HG03064 (cell line): Measurements from ENCODE around the gene MPV17.
"Not testable (repeated sequence)": the region's sequence is repeated elsewhere in the genome, so short reads cannot be mapped to it uniquely, and the experiment has no call there.

ENCODE experiments used
- ATAC-seq: cut with Tn5 transposase; IDR thresholded peaks from one replicate; pipeline ENCODE4 v1.9.1; 2021; ENCODE audit warnings: low read depth; ENCODE audit not compliant: unreplicated experiment

Gene MPV17, protein sequence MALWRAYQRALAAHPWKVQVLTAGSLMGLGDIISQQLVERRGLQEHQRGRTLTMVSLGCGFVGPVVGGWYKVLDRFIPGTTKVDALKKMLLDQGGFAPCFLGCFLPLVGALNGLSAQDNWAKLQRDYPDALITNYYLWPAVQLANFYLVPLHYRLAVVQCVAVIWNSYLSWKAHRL

DNA sequence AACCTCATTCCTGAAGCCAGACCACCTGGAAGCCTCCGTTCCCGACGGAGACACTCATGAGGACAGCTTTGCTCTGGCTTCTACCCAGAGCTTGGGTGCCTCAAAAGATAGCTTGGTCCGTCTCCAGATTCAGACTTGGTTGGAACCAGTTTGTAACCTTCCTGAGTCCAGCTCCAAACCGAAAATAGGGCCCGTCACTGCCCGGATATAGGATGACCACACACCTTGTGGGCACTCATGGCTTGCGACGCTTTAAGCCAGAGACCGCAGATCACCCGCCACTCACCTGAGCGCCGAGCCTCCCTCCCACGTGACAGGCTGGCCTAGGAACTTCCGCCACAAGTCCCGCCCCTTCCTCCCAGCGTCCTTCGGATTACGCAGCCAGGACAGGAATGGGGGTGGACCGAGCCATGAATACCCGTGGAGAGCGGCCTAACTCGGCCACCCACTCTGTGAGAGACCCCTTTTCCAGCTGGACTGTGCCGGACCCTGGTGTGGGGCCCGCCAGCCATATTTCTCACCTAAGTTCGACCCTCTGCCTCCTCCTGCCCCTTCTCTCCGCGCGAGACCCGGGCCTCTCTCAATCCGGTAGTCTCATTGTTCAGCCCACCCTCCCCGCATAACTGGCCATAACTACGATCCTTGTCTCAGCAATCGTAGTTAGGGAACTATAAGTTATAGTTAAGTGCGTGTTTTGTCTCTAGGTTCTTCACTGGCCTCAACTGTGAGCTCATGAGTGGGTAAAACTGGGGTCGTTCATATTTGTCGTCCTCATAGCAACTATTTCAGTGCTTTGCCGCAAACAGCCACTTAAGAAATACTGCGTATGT lies at the start of gene MPV17:
TSS of gene MPV17 (minus strand) at position 332 of the 830 bp plus-strand sequence. CDS start 580 bp downstream, outside the sequence.
- peak; percentile 74 for ATAC-seq

DNA sequence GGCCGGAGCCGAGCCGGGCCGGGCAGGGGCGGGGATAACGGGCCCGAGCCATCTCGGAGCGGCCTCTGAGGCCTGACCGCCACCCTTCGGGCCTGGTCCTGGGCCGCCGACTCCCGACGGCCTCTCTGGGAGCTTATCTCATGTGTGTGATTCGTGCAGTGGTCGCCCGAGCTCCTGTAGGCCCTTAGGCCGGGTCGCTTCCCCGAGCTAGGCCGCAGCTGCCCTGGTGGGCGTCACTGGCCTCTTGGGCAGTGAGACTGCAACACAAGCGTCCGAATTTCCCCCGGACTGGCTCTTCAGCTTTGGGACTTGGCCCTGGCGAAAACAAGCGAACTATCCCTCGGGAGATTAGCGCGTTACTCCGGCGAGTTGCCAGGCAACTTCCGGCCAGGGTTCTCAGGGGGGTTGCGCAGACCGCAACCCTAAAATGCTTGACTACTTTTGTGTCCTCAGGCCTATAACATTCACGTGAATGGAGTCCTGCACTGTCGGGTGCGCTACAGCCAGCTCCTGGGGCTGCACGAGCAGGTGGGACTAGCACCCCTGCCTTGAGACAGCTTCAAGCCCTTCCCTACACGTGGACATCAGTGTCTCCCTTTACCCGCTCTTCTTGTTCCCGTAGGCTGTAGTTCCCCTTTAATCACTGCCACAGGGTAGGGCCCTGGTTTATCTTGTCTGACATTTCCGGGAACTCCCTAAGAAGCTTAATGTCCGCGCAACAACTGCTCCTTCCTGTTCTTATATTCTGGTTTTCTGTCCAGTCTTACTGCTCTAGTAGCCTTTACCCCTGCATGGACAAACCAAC lies 48.1 kb upstream of the MPV17 start:
- peak; percentile 27 for ATAC-seq

DNA sequence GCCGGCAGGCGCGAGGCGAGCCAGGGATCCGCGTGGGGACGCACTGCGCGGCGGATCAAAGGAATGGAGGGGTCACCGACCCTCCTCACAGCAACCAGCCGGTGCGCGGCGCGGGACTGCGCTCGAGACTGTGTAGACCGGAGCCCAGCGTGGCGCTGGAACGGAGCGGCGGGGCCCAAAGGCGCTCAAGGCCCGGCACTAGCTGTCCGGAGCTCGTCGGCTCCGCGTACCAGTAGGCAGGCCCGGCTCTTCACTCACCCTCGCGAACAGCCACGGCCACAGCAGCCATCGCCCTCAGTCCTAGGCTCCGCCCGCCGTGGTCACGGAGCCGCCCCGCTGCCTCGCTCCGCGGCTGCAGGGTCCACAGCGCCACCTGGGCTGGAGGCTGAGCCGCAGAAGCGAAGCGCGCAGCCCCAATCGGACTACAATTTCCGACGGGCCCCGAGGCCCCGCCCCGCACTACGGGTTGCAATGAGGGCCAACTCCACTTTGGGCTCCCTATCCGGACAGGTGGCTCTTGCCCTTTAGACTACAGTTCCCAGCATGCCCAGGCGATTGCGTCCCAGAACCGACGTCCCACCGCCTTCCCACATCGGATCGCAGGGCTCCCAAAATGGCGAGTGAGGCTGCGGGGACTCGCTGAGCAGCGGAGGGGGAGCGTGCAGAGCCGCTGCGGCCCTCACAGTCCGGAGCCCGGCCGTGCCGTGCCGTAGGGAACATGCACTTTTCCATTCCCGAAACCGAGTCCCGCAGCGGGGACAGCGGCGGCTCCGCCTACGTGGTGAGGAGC lies 47.3 kb upstream of the MPV17 start, which contains the start of the genes EIF2B4 and SNX17:
TSS of gene EIF2B4 (minus strand) at position 313 of the 790 bp plus-strand sequence. CDS start at position 289, 24 bp downstream.
TSS of gene SNX17 (plus strand) at position 591 of the 790 bp plus-strand sequence. CDS start at position 719, 128 bp downstream.
- ATAC-seq, result peak; percentile 89

DNA sequence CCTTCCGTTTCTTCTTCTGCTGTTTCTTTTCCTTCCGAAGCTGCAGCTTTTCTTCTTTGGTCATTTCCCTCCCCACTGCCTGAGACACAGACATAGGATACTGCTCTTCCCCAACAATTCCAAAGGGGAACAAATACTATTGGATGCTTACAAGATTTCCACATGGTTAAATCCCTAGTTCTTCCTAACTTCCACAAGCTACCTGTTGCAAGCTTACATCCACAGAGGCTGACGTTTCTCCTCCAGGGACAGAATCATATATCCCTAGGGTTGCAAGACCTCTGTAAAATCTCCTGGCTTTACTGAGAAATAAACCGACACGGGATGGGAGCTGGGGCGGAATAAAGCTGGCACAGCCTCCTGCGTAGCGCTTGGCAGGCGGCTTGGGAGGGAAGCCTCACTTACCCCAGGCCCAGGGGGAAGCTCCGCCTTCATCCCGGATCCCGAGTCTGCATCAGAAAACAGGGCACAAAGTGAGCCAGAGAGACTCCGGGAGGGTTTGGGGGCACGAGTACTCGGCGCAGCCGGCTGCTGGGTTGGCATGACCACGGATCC lies 46.7 kb upstream of the MPV17 start:
- ATAC-seq, result peak; percentile 4

DNA sequence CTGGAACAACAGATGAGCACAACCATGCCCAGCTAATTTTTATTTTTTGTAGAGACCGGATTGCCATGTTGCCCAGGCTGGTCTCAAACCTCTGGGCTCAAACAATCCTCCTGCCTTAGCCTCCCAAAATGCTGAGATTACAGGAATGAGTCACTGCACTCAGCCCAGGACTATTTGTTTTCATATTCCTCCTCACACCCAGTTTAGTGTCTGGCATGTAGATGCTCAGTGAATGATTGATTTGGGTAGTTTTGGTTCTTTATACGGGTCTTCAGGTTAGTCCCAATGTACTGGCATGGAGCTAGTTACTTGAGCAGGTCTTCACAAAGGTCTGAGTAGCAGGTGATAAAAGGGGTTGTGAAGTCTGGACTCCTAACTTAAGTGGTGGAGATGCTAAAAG lies 41.0 kb upstream of the MPV17 start:
- ATAC-seq, result no peak

DNA sequence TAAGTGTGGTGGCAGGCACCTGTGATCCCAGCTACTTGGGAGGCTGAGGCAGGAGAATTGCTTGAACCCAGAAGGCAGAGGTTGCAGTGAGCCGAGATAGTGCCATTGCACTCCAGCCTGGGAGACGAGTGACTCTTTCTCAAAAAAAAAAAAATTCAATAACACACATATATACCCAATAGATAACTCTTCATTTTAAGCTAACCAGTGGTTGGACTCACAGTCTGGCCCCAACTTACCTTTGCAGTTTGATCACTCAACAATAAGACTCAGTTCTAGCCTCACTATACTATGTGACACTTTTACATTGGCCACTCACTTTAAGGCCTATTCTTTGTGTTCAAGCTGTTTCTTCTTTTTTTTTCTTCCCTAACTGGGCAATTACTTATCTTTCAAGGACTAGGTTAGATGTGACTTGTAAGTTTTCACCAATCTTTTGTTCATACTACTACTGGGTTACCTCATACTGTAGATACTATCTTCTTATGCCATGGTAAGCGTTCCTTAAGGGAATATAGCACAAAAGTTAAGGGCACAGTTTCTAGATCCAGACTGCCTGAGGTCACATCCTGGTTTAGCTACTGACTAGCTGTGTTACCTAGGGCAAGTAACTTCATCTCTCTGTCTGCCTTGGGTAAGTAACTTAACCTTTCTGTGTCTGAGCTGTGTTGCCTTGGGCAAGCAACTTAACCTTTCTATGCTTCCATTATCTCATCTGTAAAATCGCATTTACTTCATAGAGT lies 40.0 kb upstream of the MPV17 start:
- no peak for ATAC-seq

DNA sequence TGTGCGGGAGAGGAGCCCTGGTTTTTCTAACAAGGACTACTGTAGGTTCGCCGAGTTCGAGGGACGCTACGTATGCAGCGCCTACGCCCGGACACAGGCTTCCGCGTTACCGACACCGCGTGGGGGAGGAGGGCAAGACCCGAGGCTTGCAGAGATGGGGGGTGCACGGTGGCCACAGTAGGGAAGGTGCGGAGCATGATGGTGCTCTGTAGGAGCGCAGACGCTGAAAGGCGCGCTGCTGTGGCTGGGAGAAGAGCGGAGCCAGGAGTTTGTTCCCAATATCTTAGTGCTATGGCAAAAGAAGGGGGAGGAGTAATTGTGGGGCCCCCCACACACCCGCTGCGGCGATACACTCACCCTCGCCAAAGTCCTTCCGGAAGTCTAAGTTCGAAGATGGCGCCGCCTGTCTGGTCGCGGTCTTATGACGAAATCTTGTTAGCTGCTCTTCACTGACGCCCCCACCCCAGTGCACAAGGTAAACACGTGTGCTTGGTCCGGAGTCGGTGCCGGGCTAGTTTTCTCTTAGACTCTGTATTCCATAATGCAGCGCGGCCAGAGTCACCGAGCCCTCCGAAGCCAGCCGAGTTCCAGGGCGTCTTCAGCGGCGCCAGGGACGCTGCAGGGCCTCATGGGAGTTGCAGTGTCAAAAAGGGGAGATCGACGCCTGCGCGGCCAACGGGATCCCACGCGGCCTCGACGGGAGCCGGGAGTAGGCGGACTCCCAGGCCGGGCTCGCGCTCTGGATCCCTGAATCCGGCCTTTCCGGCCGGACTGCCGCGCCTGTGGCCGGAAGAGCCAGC lies 33.7 kb upstream of the MPV17 start, which contains the start of gene GTF3C2:
TSS of gene GTF3C2 (minus strand) at position 383 of the 800 bp plus-strand sequence. CDS start 13,210 bp downstream, outside the sequence.
- peak; percentile 82 for ATAC-seq

DNA sequence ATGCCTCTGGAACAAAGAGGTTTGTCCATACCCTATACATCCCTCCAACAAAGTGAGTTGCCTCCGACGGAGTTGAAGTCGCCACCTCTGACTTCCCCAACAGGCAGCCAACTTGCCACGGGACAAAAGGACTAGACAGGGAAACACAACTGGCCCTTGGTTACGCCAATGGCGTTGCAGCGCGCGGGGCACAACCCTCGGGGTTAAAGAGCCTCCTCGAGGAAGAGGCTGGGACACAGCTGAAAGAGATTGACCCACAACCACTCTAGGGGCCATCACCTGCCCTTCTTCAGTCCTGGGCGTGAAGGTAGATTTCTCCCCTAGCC lies 33.1 kb upstream of the MPV17 start:
- ATAC-seq, result peak; percentile 31

DNA sequence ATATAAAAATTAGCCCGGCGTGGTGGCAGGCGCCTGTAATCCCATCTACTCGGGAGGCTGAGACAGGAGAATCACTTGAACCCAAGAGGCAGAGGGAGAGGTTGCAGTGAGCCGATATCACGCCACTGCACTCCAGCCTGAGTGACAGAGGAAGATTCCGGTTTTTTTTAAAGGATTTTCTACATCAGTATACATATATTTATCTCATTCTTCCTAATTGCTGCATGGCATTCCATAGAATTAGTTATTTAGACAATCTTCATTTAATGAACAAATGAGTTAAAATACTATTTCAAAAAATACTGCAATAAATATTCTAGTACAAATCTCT lies 31.7 kb upstream of the MPV17 start:
- no peak for ATAC-seq

DNA sequence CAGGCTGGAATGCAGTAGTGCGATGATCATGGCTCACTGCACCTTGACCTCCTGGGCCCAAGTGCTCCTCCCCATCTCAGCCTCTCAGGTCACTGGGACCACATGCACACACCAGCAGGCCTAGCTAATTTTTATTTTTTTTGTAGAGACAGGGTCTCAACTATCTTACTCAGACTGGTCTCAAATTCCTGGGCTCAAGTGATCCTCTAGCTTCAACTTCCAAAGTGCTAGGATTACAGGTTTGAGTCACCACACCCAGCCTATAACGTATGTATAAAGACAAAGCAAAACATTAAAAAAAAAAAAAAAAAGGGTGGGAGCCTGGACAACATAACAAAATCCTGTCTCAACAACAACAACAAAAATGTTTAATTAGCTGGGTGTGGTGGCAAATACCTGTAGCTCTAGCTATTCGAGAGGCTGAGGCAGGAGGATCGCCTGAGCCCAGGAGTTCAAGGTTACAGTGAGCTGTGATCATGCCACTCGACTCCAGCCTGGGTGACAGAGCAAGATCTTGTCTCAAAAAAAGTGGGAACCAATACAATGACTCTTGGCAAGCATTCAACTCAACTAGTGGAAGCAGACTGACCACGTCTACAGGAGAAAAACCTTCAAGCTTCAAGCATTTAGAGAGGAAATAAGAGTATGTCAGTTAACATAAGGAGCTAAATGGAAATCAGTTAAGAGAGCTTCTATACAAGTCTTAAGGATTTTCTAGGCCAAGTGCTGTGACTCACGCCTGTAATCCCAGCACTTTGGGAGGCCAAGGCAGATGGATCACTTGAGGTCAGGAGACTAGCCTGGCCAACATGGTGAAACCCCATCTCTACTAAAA lies 31.1 kb upstream of the MPV17 start:
- no peak for ATAC-seq

DNA sequence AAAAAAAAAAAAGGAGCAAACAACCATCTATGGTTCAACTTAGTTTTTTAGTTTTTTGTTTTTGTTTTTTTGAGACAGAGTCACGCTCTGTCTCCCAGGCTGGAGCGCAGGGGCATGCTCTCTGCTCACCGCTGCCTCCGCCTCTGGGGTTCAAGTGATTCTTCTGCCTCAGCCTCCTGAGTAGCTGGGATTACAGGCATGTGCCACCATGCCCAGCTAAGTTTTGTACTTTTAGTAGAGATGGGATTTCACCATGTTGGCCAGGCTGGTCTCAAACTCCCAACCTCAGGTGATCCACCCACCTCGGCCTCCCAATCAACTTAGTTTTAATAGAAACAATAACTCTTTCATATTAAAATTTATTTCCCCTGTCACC lies 30.5 kb upstream of the MPV17 start:
- not testable (repeated sequence) for ATAC-seq

DNA sequence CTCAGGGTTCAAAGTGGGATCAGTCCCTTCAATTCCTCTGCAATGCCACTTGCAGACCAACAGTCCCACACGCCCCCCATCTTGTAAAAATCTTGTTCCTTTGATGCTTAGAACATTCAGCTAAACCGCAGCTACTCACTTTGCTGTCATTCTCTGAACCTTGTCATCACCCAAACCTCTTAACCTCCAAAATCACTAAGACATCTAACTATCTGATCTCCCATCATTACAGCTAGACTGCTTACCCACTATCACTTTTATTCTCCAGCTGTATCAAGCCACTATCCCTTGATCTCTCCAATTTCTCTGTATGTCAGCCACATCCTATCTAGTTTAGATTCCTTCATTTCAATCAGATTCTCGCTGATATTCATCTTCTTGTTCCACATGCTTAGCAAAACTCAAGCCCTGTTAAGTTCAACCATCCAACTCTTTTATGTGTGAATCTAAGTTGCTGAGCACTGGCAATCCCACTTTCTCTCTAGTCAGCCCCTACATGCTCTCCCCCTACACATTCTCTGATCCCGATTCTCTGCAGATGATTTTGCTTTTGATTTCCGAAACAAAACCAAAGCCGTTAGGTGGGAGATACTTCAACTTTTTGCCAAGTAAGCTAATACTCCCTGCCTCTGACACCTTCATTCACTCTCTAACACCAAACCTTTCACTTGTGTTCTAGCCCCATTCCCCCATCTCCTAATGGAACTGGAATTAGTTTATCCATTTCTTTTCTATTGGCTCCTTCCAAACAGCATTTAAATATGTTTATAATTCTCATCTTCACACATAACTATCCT lies 29.1 kb upstream of the MPV17 start:
- no peak for ATAC-seq

DNA sequence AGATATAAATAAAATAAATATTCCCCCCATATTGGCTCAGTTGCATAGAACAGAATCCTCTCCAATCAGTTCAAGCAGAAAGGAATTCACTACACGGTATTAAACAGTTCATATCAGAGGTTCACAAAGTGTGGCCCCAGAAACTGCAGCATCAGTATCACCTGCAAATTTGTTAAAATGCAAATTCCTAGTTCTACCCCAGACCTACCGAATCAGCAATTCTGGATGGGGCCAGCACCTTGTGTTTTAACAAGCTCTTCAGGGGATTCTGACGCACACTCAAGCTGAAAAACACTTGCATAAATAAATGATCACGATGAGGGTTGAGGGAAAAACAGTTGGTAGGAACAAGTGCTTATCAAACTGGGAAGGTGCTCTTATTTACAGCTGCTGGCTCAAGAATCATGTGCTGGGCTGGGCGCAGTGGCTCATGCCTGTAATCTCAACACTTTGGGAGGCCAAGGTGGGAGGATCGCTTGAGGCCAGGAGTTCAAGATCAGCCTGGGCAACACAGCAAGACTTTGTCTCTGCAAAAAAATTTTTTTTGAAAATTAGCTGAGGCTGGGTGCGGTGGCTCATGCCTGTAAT lies 27.3 kb upstream of the MPV17 start:
- no peak for ATAC-seq

DNA sequence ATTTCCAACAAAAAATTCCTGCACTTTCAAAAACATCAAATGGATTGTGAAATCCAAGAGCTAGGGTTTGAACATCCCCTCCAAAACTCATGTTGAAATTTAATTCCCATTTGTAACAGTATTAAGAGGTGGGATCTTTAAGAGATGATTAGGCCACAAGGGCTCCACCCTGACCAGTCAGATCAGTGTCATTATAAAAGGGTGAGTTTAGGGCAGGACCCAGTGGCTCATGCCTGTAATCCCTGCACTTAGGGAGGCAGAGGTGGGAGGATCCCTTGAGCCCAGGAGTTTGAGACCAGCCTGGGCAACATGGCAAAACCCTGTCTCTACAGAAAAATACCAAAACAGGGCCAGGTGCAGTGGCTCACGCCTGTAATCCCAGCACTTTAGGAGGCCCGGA lies 24.7 kb upstream of the MPV17 start:
- no peak for ATAC-seq

DNA sequence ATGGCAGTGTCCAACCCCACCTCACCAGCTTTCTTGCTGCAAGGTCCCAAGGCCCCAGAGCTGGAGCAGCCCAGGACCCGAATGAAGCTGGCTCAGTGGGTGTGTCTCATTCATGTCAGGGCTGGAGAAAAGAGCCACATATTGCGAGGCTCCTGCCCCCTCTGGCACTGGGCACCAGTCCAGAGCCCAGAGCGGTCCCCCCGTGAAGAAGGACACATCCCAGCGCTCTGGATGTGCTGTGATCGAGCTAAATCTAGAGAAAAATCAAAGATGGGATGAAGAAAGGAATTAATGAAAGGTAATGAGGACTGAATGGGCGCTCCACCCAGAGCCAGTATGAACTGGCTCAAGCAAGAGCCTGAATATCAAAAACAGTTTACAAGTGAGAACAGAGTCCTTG lies 13.3 kb upstream of the MPV17 start:
- ATAC-seq, result no peak

DNA sequence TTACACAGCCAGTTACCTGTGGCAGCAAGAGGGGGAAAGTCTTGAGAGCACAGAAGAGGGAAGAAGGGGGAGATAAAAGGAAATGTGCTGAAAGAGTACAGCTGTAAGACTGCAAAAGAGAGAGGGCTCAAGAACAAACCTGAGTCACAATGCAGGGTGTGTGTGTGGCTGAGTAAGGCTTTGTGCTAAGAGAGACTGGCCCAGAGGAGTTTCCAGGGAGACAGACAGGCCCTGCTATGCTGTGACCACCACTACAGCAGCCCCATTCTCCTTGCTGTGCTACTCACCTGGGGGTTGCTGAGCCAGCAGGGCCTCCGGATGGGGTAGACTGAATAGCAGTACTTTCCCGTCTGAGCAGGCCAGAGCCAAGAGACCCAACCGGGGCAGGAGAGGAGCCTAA lies 12.4 kb upstream of the MPV17 start:
- no peak for ATAC-seq

DNA sequence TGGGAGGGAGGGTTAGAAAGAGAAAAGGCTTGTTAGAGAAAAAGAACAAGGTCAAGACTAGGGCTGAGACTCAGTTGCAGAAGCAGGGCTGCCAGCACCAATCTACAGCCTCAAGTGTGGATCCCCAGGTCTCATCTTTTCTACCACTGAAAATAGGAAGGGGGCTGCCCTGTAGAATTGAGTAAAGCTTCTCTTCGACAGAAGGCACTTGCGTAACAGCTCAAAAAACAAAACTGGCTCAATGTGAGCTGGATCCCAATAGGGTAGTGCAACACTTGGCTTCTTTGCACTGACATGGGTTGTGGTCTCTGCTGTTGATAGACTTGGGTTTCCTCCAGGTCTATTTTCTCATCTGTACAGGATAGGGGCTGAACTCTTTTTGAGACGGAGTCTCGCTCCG lies 1.8 kb upstream of the MPV17 start:
- no peak for ATAC-seq
